Uterus (tissue), 2 donors: ENCODE measurements around the gene MEPCE.

Source experiments
- CTCF ChIP-seq, 4 experiments: fragments of 200-600 bp in 2 of 4; fragments of 450-650 bp in 2 of 4; sonication (generic) in 2 of 4; IDR thresholded peaks; one replicate each; pipeline ENCODE4 v1.5.1; 2016 to 2019; ENCODE audit warnings: antibody characterized with exemption in 4 of 4, mild to moderate bottlenecking in 2 of 4, moderate library complexity in 1 of 4
- POLR2A ChIP-seq, 2 donors: fragments of 450-650 bp; IDR thresholded peaks; one replicate each; pipeline ENCODE4 v1.6.1; 2016; ENCODE audit warnings: antibody characterized with exemption in 2 of 2, mild to moderate bottlenecking in 1 of 2, moderate library complexity in 1 of 2

GRCh38 chr7:100431286-100431735, 1.7 kb downstream of the MEPCE start:
- TF ChIP-seq CTCF (IDR thresholded peaks at IDR 0.05): no peak
- TF ChIP-seq POLR2A (IDR thresholded peaks at IDR 0.05): no peak
